Measurements from ENCODE around the gene MYOC.
"Not testable (repeated sequence)": the region's sequence is repeated elsewhere in the genome, so short reads cannot be mapped to it uniquely, and the experiment has no call there.

The MYOC gene

GRCh38 chr1:171666114-171666769 lies 13.8 kb upstream of the MYOC start:
- Histone ChIP-seq H3K36me3 (ENCODE audit: control insufficient read depth, insufficient read depth, low read length) (no peaks in the 10 kb centered on the region), H3K27ac (ENCODE audit: low read depth, low read length, severe bottlenecking) (no peak overlapping the region), H3K9me3 (ENCODE audit: control insufficient read depth, low read length) (no peaks in the 10 kb centered on the region), H3K4me3 (ENCODE audit: extremely low read depth, insufficient read depth, low read length, poor library complexity, severe bottlenecking) (no peak overlapping the region), H3K4me1 (ENCODE audit: control insufficient read depth, insufficient read depth, low read length, poor library complexity, severe bottlenecking) (no peaks in the 10 kb centered on the region)
- WGBS, 2 experiments (ENCODE audit: insufficient coverage in 2 of 2), result 94 to 100% methylated on average over 2 of the region's 4 CpGs

GRCh38 chr1:171664976-171665375 lies 12.5 kb upstream of the MYOC start:
- Histone ChIP-seq H3K4me3 (ENCODE audit: extremely low read depth, insufficient read depth, low read length, poor library complexity, severe bottlenecking) (no peak overlapping the region), H3K9me3 (ENCODE audit: control insufficient read depth, low read length) (no peaks in the 10 kb centered on the region), H3K27ac (ENCODE audit: low read depth, low read length, severe bottlenecking) (no peak overlapping the region), H3K36me3 (ENCODE audit: control insufficient read depth, insufficient read depth, low read length) (no peaks in the 10 kb centered on the region), H3K4me1 (ENCODE audit: control insufficient read depth, insufficient read depth, low read length, poor library complexity, severe bottlenecking) (no peaks in the 10 kb centered on the region)

GRCh38 chr1:171663854-171664575 lies 11.5 kb upstream of the MYOC start:
- no peaks in the 10 kb centered on the region for H3K4me1 ChIP-seq (ENCODE audit: control insufficient read depth, insufficient read depth, low read length, poor library complexity, severe bottlenecking)
- no peak overlapping the region for H3K27ac ChIP-seq (ENCODE audit: low read depth, low read length, severe bottlenecking)
- no peaks in the 10 kb centered on the region for H3K36me3 ChIP-seq (ENCODE audit: control insufficient read depth, insufficient read depth, low read length)
- H3K4me3 ChIP-seq (ENCODE audit: extremely low read depth, insufficient read depth, low read length, poor library complexity, severe bottlenecking), result no peak overlapping the region
- H3K9me3 ChIP-seq (ENCODE audit: control insufficient read depth, low read length), result no peaks in the 10 kb centered on the region
- 67 to 88% methylated on average over 1 of the region's 4 CpGs for WGBS, 2 experiments (ENCODE audit: insufficient coverage in 2 of 2)

GRCh38 chr1:171663036-171663853 lies 10.8 kb upstream of the MYOC start:
- Histone ChIP-seq H3K4me1 (ENCODE audit: control insufficient read depth, insufficient read depth, low read length, poor library complexity, severe bottlenecking) (no peaks in the 10 kb centered on the region), H3K27ac (ENCODE audit: low read depth, low read length, severe bottlenecking) (no peak overlapping the region), H3K36me3 (ENCODE audit: control insufficient read depth, insufficient read depth, low read length) (no peaks in the 10 kb centered on the region), H3K9me3 (ENCODE audit: control insufficient read depth, low read length) (no peaks in the 10 kb centered on the region), H3K4me3 (ENCODE audit: extremely low read depth, insufficient read depth, low read length, poor library complexity, severe bottlenecking) (no peak overlapping the region)
- WGBS, 2 experiments (ENCODE audit: insufficient coverage in 2 of 2), result 94 to 100% methylated on average over 3 to 4 of the region's 7 CpGs

- no peaks in the 10 kb centered on the region for H3K4me1 ChIP-seq (ENCODE audit: control insufficient read depth, insufficient read depth, low read length, poor library complexity, severe bottlenecking)
- no peak overlapping the region for H3K4me3 ChIP-seq (ENCODE audit: extremely low read depth, insufficient read depth, low read length, poor library complexity, severe bottlenecking)
- no peak overlapping the region for H3K27ac ChIP-seq (ENCODE audit: low read depth, low read length, severe bottlenecking)
- H3K36me3 ChIP-seq (ENCODE audit: control insufficient read depth, insufficient read depth, low read length), result no peaks in the 10 kb centered on the region
- WGBS, 2 experiments (ENCODE audit: insufficient coverage in 2 of 2), result 88 to 92% methylated on average over 2 of the region's 5 CpGs
- H3K9me3 ChIP-seq (ENCODE audit: control insufficient read depth, low read length), result no peaks in the 10 kb centered on the region
Measured at GRCh38 chr1:171661076-171661650, 8.7 kb upstream of the MYOC start.

- 100% methylated on average over 1 to 4 of the region's 9 CpGs for WGBS, 2 experiments (ENCODE audit: insufficient coverage in 2 of 2)
- H3K9me3 ChIP-seq (ENCODE audit: control insufficient read depth, low read length); H3K4me3 ChIP-seq (ENCODE audit: extremely low read depth, insufficient read depth, low read length, poor library complexity, severe bottlenecking); H3K36me3 ChIP-seq (ENCODE audit: control insufficient read depth, insufficient read depth, low read length); H3K4me1 ChIP-seq (ENCODE audit: control insufficient read depth, insufficient read depth, low read length, poor library complexity, severe bottlenecking): not testable (repeated sequence)
- peak overlapping the region; percentile 16 for H3K27ac ChIP-seq (ENCODE audit: low read depth, low read length, severe bottlenecking)
Measured at GRCh38 chr1:171656206-171656605, 3.7 kb upstream of the MYOC start.

- Histone ChIP-seq H3K36me3 (ENCODE audit: control insufficient read depth, insufficient read depth, low read length) (no peaks in the 10 kb centered on the region), H3K4me1 (ENCODE audit: control insufficient read depth, insufficient read depth, low read length, poor library complexity, severe bottlenecking) (peaks cover 7% of the 10 kb centered on the region), H3K4me3 (ENCODE audit: extremely low read depth, insufficient read depth, low read length, poor library complexity, severe bottlenecking) (no peak overlapping the region), H3K9me3 (ENCODE audit: control insufficient read depth, low read length) (no peaks in the 10 kb centered on the region), H3K27ac (ENCODE audit: low read depth, low read length, severe bottlenecking) (peak overlapping the region; percentile 83)
- WGBS, 2 experiments (ENCODE audit: insufficient coverage in 2 of 2), result 74 to 77% methylated on average over 4 to 5 of the region's 6 CpGs
Measured at GRCh38 chr1:171655746-171656116, 3.2 kb upstream of the MYOC start.

GRCh38 chr1:171654942-171655745 lies 2.7 kb upstream of the MYOC start:
- peak overlapping the region; percentile 83 for H3K27ac ChIP-seq (ENCODE audit: low read depth, low read length, severe bottlenecking)
- H3K36me3 ChIP-seq (ENCODE audit: control insufficient read depth, insufficient read depth, low read length), result no peaks in the 10 kb centered on the region
- no peaks in the 10 kb centered on the region for H3K9me3 ChIP-seq (ENCODE audit: control insufficient read depth, low read length)
- peaks cover 7% of the 10 kb centered on the region for H3K4me1 ChIP-seq (ENCODE audit: control insufficient read depth, insufficient read depth, low read length, poor library complexity, severe bottlenecking)
- no peak overlapping the region for H3K4me3 ChIP-seq (ENCODE audit: extremely low read depth, insufficient read depth, low read length, poor library complexity, severe bottlenecking)
- 51 to 55% methylated on average over 19 to 22 of the region's 24 CpGs for WGBS, 2 experiments (ENCODE audit: insufficient coverage in 2 of 2)

- Histone ChIP-seq H3K36me3 (ENCODE audit: control insufficient read depth, insufficient read depth, low read length) (no peaks in the 10 kb centered on the region), H3K27ac (ENCODE audit: low read depth, low read length, severe bottlenecking) (peak overlapping the region; percentile 83), H3K4me3 (ENCODE audit: extremely low read depth, insufficient read depth, low read length, poor library complexity, severe bottlenecking) (no peak overlapping the region), H3K9me3 (ENCODE audit: control insufficient read depth, low read length) (no peaks in the 10 kb centered on the region), H3K4me1 (ENCODE audit: control insufficient read depth, insufficient read depth, low read length, poor library complexity, severe bottlenecking) (peaks cover 7% of the 10 kb centered on the region)
- 80 to 83% methylated on average over 4 to 7 of the region's 8 CpGs for WGBS, 2 experiments (ENCODE audit: insufficient coverage in 2 of 2)
Measured at GRCh38 chr1:171654201-171654941, 1.9 kb upstream of the MYOC start.

- Histone ChIP-seq H3K9me3 (ENCODE audit: control insufficient read depth, low read length) (no peaks in the 10 kb centered on the region), H3K27ac (ENCODE audit: low read depth, low read length, severe bottlenecking) (no peak overlapping the region)
Measured at GRCh38 chr1:171653796-171654195, 1.3 kb upstream of the MYOC start.

More at GRCh38 chr1:171653796-171654195, 1.3 kb upstream of the MYOC start:
- no CpG with 5 or more reads among the region's 1 CpG for WGBS, 2 experiments (ENCODE audit: insufficient coverage in 2 of 2)
- H3K4me3 ChIP-seq (ENCODE audit: extremely low read depth, insufficient read depth, low read length, poor library complexity, severe bottlenecking), result no peak overlapping the region
- no peaks in the 10 kb centered on the region for H3K36me3 ChIP-seq (ENCODE audit: control insufficient read depth, insufficient read depth, low read length)
- H3K4me1 ChIP-seq (ENCODE audit: control insufficient read depth, insufficient read depth, low read length, poor library complexity, severe bottlenecking), result peaks cover 7% of the 10 kb centered on the region
